Suprapubic skin (tissue), 4 donors: ENCODE results near the gene GRK4. TPM values are rescaled to one million over a fixed set of nuclear protein-coding genes. Genes with fewer than 3 reads are reported as not detected.

ENCODE experiments used
- DNase-seq, 2 donors: peaks; one replicate each; pipeline ENCODE4 v3.0.0-alpha.2; 2019; ENCODE audit warnings: low spot score in 2 of 2
- H3K27ac ChIP-seq: fragments of 200-600 bp; sonication (generic); one replicate; pipeline ENCODE4 v1.5.1; 2019
- H3K27me3 ChIP-seq: fragments of 200-600 bp; sonication (generic); one replicate; pipeline ENCODE4 v1.5.1; 2019
- H3K36me3 ChIP-seq: fragments of 200-600 bp; sonication (generic); one replicate; pipeline ENCODE4 v1.5.1; 2019
- H3K4me1 ChIP-seq: fragments of 200-600 bp; sonication (generic); one replicate; pipeline ENCODE4 v1.5.1; 2019
- H3K4me3 ChIP-seq: fragments of 200-600 bp; sonication (generic); one replicate; pipeline ENCODE4 v1.5.1; 2019; ENCODE audit warnings: mild to moderate bottlenecking
- H3K9me3 ChIP-seq: fragments of 200-600 bp; sonication (generic); one replicate; pipeline ENCODE4 v1.5.1; 2019
- CTCF ChIP-seq, 2 donors: fragments of 200-600 bp in 1 of 2; fragments of 450-650 bp in 1 of 2; sonication (generic) in 1 of 2; IDR thresholded peaks; one replicate each; pipeline ENCODE4 v1.5.1; 2016 to 2019; ENCODE audit warnings: antibody characterized with exemption in 2 of 2, mild to moderate bottlenecking in 1 of 2, moderate library complexity in 1 of 2
- EP300 ChIP-seq: sonication (generic); formaldehyde crosslinking; IDR thresholded peaks from one replicate; pipeline ENCODE4 v1.6.1; 2017; ENCODE audit warnings: antibody characterized with exemption
- POLR2A ChIP-seq, 2 donors: fragments of 450-650 bp; IDR thresholded peaks; one replicate each; pipeline ENCODE4 v1.6.1; 2017; ENCODE audit warnings: antibody characterized with exemption in 2 of 2, mild to moderate bottlenecking in 2 of 2, moderate library complexity in 2 of 2
- POLR2AphosphoS5 ChIP-seq, 3 donors: sonication (generic); formaldehyde crosslinking; IDR thresholded peaks; one replicate each; pipeline ENCODE4 v1.6.1; 2017; ENCODE audit warnings: antibody characterized with exemption in 3 of 3
- WGBS: methylation state at CpG from one replicate; pipeline ENCODE4 v1.1.5; 2018; 5-methylcytosine and 5-hydroxymethylcytosine counted together
- total RNA-seq, 4 donors: library from RNA; depleted of rRNA; stranded (reverse); fragments of >200 nt; gene quantifications; one replicate each; pipeline ENCODE4 v1.1.0, GENCODE V29; 2016

The GRK4 gene
- total RNA-seq, 4 donors from 2014 or later = 3.3 to 8.0 (median 4.6) TPM

- no peak for DNase-seq
- H3K27me3 ChIP-seq = no peaks in the 10 kb centered on the region
- no peak overlapping the region for H3K4me3 ChIP-seq
- no peaks in the 10 kb centered on the region for H3K4me1 ChIP-seq
- H3K9me3 ChIP-seq = no peaks in the 10 kb centered on the region
- TF ChIP-seq CTCF (IDR thresholded peaks at IDR 0.05) = no peak
- no peak for TF ChIP-seq POLR2AphosphoS5 (IDR thresholded peaks at IDR 0.05)
- TF ChIP-seq POLR2A (IDR thresholded peaks at IDR 0.05) = no peak
- no peak for TF ChIP-seq EP300
- 85% methylated on average over 18 of the region's 18 CpGs for WGBS
- H3K36me3 ChIP-seq = no peaks in the 10 kb centered on the region
- H3K27ac ChIP-seq = no peak overlapping the region
Measured at GRCh38 chr4:3030566-3031356, 67.4 kb downstream of the GRK4 start.

- no peak for DNase-seq
- H3K4me1 ChIP-seq = no peaks in the 10 kb centered on the region
- 88% methylated on average over 10 of the region's 12 CpGs for WGBS
- no peaks in the 10 kb centered on the region for H3K9me3 ChIP-seq
- TF ChIP-seq CTCF (IDR thresholded peaks at IDR 0.05) (no peak), POLR2A (IDR thresholded peaks at IDR 0.05) (no peak), POLR2AphosphoS5 (IDR thresholded peaks at IDR 0.05) (no peak), EP300 (no peak)
- no peak overlapping the region for H3K27ac ChIP-seq
- H3K27me3 ChIP-seq = no peaks in the 10 kb centered on the region
- no peak overlapping the region for H3K4me3 ChIP-seq
- no peaks in the 10 kb centered on the region for H3K36me3 ChIP-seq
Measured at GRCh38 chr4:3031357-3032082, 68.1 kb downstream of the GRK4 start.

- H3K9me3 ChIP-seq = no peaks in the 10 kb centered on the region
- H3K4me3 ChIP-seq = no peak overlapping the region
- H3K27me3 ChIP-seq = no peaks in the 10 kb centered on the region
- DNase-seq = no peak
- H3K27ac ChIP-seq = no peak overlapping the region
- no peak for TF ChIP-seq EP300
- TF ChIP-seq POLR2A (IDR thresholded peaks at IDR 0.05) = no peak
- no peak for TF ChIP-seq POLR2AphosphoS5 (IDR thresholded peaks at IDR 0.05)
- no peak for TF ChIP-seq CTCF (IDR thresholded peaks at IDR 0.05)
- no peaks in the 10 kb centered on the region for H3K36me3 ChIP-seq
- WGBS = 81% methylated on average over 8 of the region's 8 CpGs
- peaks cover 17% of the 10 kb centered on the region for H3K4me1 ChIP-seq
Measured at GRCh38 chr4:3034231-3034630, 70.9 kb downstream of the GRK4 start.

GRCh38 chr4:3035249-3035648 lies 71.9 kb downstream of the GRK4 start:
- Histone ChIP-seq H3K27me3 (no peaks in the 10 kb centered on the region), H3K36me3 (no peaks in the 10 kb centered on the region), H3K4me1 (peaks cover 17% of the 10 kb centered on the region), H3K27ac (no peak overlapping the region), H3K9me3 (no peaks in the 10 kb centered on the region), H3K4me3 (no peak overlapping the region)
- DNase-seq = no peak
- TF ChIP-seq CTCF (IDR thresholded peaks at IDR 0.05) = no peak
- no peak for TF ChIP-seq POLR2AphosphoS5 (IDR thresholded peaks at IDR 0.05)
- TF ChIP-seq EP300 = no peak
- no peak for TF ChIP-seq POLR2A (IDR thresholded peaks at IDR 0.05)
- 88% methylated on average over 8 of the region's 8 CpGs for WGBS

- TF ChIP-seq EP300 (no peak), POLR2AphosphoS5 (IDR thresholded peaks at IDR 0.05) (no peak), CTCF (IDR thresholded peaks at IDR 0.05) (no peak), POLR2A (IDR thresholded peaks at IDR 0.05) (no peak)
- Histone ChIP-seq H3K9me3 (no peaks in the 10 kb centered on the region), H3K4me1 (peaks cover 17% of the 10 kb centered on the region), H3K36me3 (no peaks in the 10 kb centered on the region), H3K4me3 (no peak overlapping the region), H3K27me3 (no peaks in the 10 kb centered on the region), H3K27ac (no peak overlapping the region)
- 88% methylated on average over 6 of the region's 6 CpGs for WGBS
- DNase-seq = no peak
Measured at GRCh38 chr4:3035674-3036073, 72.3 kb downstream of the GRK4 start.
